Central memory CD8-positive, alpha-beta T cell (primary cell): ENCODE results near the gene PCNX1.
"Not testable (repeated sequence)": the region's sequence is repeated elsewhere in the genome, so short reads cannot be mapped to it uniquely, and the experiment has no call there.

Source experiments
- ATAC-seq: fragments of 150-1000 bp; cut with Tn5 transposase; replicated peaks from 2 replicates; pipeline ENCODE4 v1.10.0; 2022; ENCODE audit warnings: mild to moderate bottlenecking, moderate FRiP score, moderate number of reproducible peaks; ENCODE audit not compliant: poor library complexity, severe bottlenecking; ENCODE audit errors: extremely low read depth
- DNase-seq, 2 donors: peaks; one replicate each; pipeline ENCODE4 v3.0.0; 2021; ENCODE audit warnings: low spot score in 2 of 2
- H3K27ac Mint-ChIP-seq: one replicate; pipeline ENCODE4 v1.8.0; 2022; ENCODE audit warnings: low read depth, mild to moderate bottlenecking, moderate library complexity, mixed read lengths
- H3K27me3 Mint-ChIP-seq: one replicate; pipeline ENCODE4 v1.8.0; 2022; ENCODE audit warnings: mixed read lengths
- H3K36me3 Mint-ChIP-seq: one replicate; pipeline ENCODE4 v1.8.0; 2022; ENCODE audit warnings: mild to moderate bottlenecking, moderate library complexity, mixed read lengths; ENCODE audit not compliant: insufficient read depth
- H3K4me1 Mint-ChIP-seq: one replicate; pipeline ENCODE4 v1.8.0; 2022; ENCODE audit warnings: mixed read lengths
- H3K4me3 Mint-ChIP-seq: one replicate; pipeline ENCODE4 v1.8.0; 2022; ENCODE audit warnings: mild to moderate bottlenecking, moderate library complexity, mixed read lengths
- H3K9me3 Mint-ChIP-seq: one replicate; pipeline ENCODE4 v1.8.0; 2022; ENCODE audit warnings: mixed read lengths

Gene PCNX1

GRCh38 chr14:70907176-70907995, at the start of gene PCNX1:
Gene PCNX1 (plus strand): TSS chr14:70907459. CDS start chr14:70907851, 392 bp downstream.
- H3K4me3 Mint-ChIP-seq = peak within 1 kb of the TSS; percentile 93

GRCh38 chr14:70857496-70857890, 49.8 kb upstream of the PCNX1 start:
- ATAC-seq = no peak
- H3K36me3 Mint-ChIP-seq = no peaks in the 10 kb centered on the region
- no peaks in the 10 kb centered on the region for H3K4me1 Mint-ChIP-seq
- H3K4me3 Mint-ChIP-seq = no peak overlapping the region
- no peak overlapping the region for H3K27ac Mint-ChIP-seq
- H3K9me3 Mint-ChIP-seq = no peaks in the 10 kb centered on the region
- no peak for DNase-seq
- H3K27me3 Mint-ChIP-seq = no peaks in the 10 kb centered on the region

More at GRCh38 chr14:70907176-70907995, at the start of gene PCNX1:
- H3K36me3 Mint-ChIP-seq = peaks cover 14% of the 10 kb centered on the region
- H3K9me3 Mint-ChIP-seq = no peaks in the 10 kb centered on the region
- H3K27me3 Mint-ChIP-seq = no peaks in the 10 kb centered on the region
- ATAC-seq (peak; percentile 85), DNase-seq (peak; percentile 86 to 89)
- H3K4me1 Mint-ChIP-seq = peaks cover 44% of the 10 kb centered on the region
- peak within 1 kb of the TSS; percentile 91 for H3K27ac Mint-ChIP-seq

- H3K27me3 Mint-ChIP-seq = no peaks in the 10 kb centered on the region
Observed at GRCh38 chr14:70858641-70859040, 48.6 kb upstream of the PCNX1 start.

DNA sequence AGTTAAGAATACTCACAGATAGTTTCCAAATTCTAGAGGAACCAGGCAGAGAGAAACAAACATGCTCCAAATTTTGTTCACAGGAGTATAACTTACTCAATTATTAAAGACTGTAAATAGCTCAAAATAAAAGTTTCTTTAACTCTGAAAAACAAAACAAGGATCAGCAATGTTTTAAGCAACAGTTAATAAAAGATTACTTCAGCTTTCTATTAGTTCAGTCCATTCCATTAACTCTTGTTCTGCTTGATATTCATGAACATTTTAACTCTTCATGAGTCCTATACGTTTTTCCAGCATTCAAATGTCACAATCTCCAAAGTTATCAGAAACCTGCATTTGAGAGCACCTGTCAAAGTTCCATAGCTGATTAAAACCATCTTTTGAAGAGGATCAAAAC, 40.3 kb upstream of the PCNX1 start:
- ATAC-seq, H3K27me3 Mint-ChIP-seq, H3K9me3 Mint-ChIP-seq, H3K27ac Mint-ChIP-seq, H3K36me3 Mint-ChIP-seq, H3K4me3 Mint-ChIP-seq, DNase-seq: not testable (repeated sequence)
- peaks cover 11% of the 10 kb centered on the region for H3K4me1 Mint-ChIP-seq

More at GRCh38 chr14:70858641-70859040, 48.6 kb upstream of the PCNX1 start:
- H3K9me3 Mint-ChIP-seq = no peaks in the 10 kb centered on the region
- ATAC-seq = no peak
- H3K4me3 Mint-ChIP-seq = no peak overlapping the region
- H3K36me3 Mint-ChIP-seq = no peaks in the 10 kb centered on the region
- no peak for DNase-seq
- H3K27ac Mint-ChIP-seq = no peak overlapping the region
- no peaks in the 10 kb centered on the region for H3K4me1 Mint-ChIP-seq

DNA sequence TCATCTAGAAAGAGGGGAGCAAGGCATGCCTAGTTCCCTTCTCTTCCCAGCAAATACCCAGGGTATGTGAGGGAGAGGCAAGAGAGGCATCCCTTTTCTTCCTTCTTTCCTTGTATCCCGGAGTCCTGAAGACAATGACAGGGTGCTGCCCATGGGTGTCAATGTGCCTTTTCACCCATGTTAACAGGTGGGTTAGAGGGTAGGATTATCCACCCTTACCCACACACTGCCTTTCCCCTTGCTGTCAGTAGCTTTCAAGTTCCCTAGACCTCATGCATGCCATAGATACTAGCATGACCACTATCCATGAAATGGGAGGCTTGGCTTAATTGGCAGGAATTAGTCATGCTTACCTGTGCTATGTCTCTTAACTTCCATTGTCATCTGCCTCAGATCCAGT, 36.3 kb upstream of the PCNX1 start:
- H3K4me3 Mint-ChIP-seq = peak overlapping the region; percentile 79
- H3K36me3 Mint-ChIP-seq = no peaks in the 10 kb centered on the region
- no peaks in the 10 kb centered on the region for H3K27me3 Mint-ChIP-seq
- DNase-seq = no peak
- peaks cover 4% of the 10 kb centered on the region for H3K9me3 Mint-ChIP-seq
- H3K4me1 Mint-ChIP-seq = peaks cover 18% of the 10 kb centered on the region
- no peak for ATAC-seq
- peak overlapping the region; percentile 97 for H3K27ac Mint-ChIP-seq

- Mint-ChIP-seq H3K4me3 (peak overlapping the region; percentile 79), H3K9me3 (peaks cover 4% of the 10 kb centered on the region), H3K27me3 (no peaks in the 10 kb centered on the region), H3K36me3 (no peaks in the 10 kb centered on the region), H3K4me1 (peaks cover 18% of the 10 kb centered on the region), H3K27ac (peak overlapping the region; percentile 97)
- DNase-seq = peak in 1 of 2 donors; percentile 12
- ATAC-seq = peak; percentile 78
Observed at GRCh38 chr14:70871863-70872677, 35.2 kb upstream of the PCNX1 start.

DNA sequence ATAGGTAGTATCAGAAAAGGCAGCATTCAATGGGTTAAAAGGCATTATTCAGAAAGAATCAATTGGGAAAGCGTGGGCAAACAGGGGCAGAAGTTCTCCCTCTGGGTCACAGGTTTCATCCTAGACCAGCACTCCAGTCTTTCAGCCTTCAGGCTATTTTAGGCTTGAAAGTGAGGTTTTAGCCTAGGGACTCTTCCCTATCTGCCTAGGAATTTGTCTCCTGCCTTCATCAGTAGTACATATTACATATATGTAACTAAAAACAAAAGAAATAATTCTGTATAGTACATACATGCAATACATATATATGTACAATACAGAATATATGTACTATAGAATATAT, 34.6 kb upstream of the PCNX1 start:
- H3K27ac Mint-ChIP-seq = peak overlapping the region; percentile 97
- ATAC-seq (no peak), DNase-seq (no peak)
- H3K27me3 Mint-ChIP-seq = no peaks in the 10 kb centered on the region
- H3K4me1 Mint-ChIP-seq = peaks cover 18% of the 10 kb centered on the region
- H3K9me3 Mint-ChIP-seq = peaks cover 4% of the 10 kb centered on the region
- peak overlapping the region; percentile 79 for H3K4me3 Mint-ChIP-seq
- no peaks in the 10 kb centered on the region for H3K36me3 Mint-ChIP-seq

GRCh38 chr14:70873627-70874026, 33.6 kb upstream of the PCNX1 start:
- no peaks in the 10 kb centered on the region for H3K36me3 Mint-ChIP-seq
- peaks cover 18% of the 10 kb centered on the region for H3K4me1 Mint-ChIP-seq
- DNase-seq (no peak), ATAC-seq (no peak)
- no peak overlapping the region for H3K4me3 Mint-ChIP-seq
- H3K27ac Mint-ChIP-seq = no peak overlapping the region
- H3K9me3 Mint-ChIP-seq = peaks cover 4% of the 10 kb centered on the region
- no peaks in the 10 kb centered on the region for H3K27me3 Mint-ChIP-seq

DNA sequence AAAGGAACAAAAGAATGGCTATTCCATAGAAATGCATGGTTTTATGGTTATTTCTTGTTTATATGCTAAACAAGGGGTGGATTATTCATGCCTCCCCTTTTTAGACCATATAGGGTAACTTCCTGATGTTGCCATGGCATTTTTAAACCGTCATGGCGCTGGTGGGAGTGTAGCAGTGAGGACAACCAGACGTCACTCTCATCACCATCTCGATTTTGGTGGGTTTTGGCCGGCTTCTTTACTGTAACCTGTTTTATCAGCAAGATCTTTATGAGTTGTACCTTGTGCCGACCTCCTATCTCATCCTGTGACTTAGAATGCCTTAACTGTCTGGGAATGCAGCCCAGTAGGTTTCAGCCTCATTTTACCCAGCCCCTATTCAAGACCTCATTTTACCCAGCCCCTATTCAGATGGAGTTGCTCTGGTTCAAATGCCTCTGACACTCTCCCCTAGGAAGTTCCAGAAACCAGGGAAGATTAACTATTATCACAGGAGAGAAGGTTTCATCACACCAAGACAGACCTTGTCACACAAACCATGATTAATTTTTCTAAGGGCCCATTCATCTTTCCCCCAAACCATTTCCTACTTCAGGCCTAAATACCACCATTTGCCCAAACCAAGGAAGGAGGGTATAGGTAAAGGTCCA, 31.3 kb upstream of the PCNX1 start:
- H3K27ac Mint-ChIP-seq, H3K9me3 Mint-ChIP-seq, H3K36me3 Mint-ChIP-seq, H3K4me3 Mint-ChIP-seq, DNase-seq, ATAC-seq, H3K27me3 Mint-ChIP-seq: not testable (repeated sequence)
- peaks cover 18% of the 10 kb centered on the region for H3K4me1 Mint-ChIP-seq

DNA sequence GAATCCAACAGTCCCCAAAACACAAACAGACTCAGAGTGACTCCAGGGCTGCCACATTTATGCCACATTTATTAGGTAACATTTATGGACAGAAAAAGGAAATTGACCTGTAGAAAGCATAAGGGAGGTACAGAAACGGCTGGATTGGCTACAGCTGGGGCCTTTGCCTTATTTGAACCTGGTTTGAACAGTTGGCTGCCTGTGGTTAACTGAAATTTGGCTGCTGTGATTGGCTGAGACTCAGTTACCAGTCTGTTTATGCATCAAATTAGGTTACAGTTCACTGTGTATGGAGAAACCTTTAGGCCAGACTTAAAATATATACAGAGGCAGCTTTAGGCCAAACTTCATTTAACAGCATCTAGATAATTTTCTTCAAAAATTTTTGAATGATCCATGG, 27.8 kb upstream of the PCNX1 start:
- no peak overlapping the region for H3K4me3 Mint-ChIP-seq
- no peaks in the 10 kb centered on the region for H3K9me3 Mint-ChIP-seq
- H3K27me3 Mint-ChIP-seq = no peaks in the 10 kb centered on the region
- ATAC-seq (no peak), DNase-seq (no peak)
- H3K36me3 Mint-ChIP-seq = peaks cover 2% of the 10 kb centered on the region
- no peak overlapping the region for H3K27ac Mint-ChIP-seq
- peaks cover 11% of the 10 kb centered on the region for H3K4me1 Mint-ChIP-seq

GRCh38 chr14:70880888-70881287, 26.4 kb upstream of the PCNX1 start:
- H3K27ac Mint-ChIP-seq, H3K9me3 Mint-ChIP-seq, H3K36me3 Mint-ChIP-seq, DNase-seq, H3K27me3 Mint-ChIP-seq, H3K4me3 Mint-ChIP-seq, ATAC-seq: not testable (repeated sequence)
- H3K4me1 Mint-ChIP-seq = peaks cover 20% of the 10 kb centered on the region

- Mint-ChIP-seq H3K4me1 (peaks cover 27% of the 10 kb centered on the region), H3K9me3 (no peaks in the 10 kb centered on the region), H3K4me3 (no peak overlapping the region), H3K27ac (no peak overlapping the region), H3K27me3 (no peaks in the 10 kb centered on the region), H3K36me3 (peaks cover 2% of the 10 kb centered on the region)
- DNase-seq = no peak
- no peak for ATAC-seq
Observed at GRCh38 chr14:70881549-70882177, 25.6 kb upstream of the PCNX1 start.
